Measurements from ENCODE around the gene AGPAT3. TPM values are rescaled to one million over a fixed set of nuclear protein-coding genes. Genes with fewer than 3 reads are reported as not detected.
A peak's percentile ranks its signal among the peaks of the same experiment; 100 is the strongest.

Gene AGPAT3
- total RNA-seq, 2 donors from 2014 or later: 44.8 to 100.0 TPM

- peaks cover 20% of the 10 kb centered on the region for H3K36me3 Mint-ChIP-seq (ENCODE audit: low read depth)
- peaks cover 6% of the 10 kb centered on the region for H3K4me1 Mint-ChIP-seq
- H3K27me3 Mint-ChIP-seq: no peaks in the 10 kb centered on the region
- no peak overlapping the region for H3K4me3 Mint-ChIP-seq
- ATAC-seq (replicated peaks): no peak
- no peaks in the 10 kb centered on the region for H3K9me3 Mint-ChIP-seq
- no peak overlapping the region for H3K27ac Mint-ChIP-seq
These were observed 89.0 kb downstream of the AGPAT3 start for GRCh38 chr21:43954042-43954441.

GRCh38 chr21:43954896-43955295, 89.9 kb downstream of the AGPAT3 start:
- H3K4me3 Mint-ChIP-seq: no peak overlapping the region
- H3K27ac Mint-ChIP-seq: no peak overlapping the region
- peaks cover 2% of the 10 kb centered on the region for H3K4me1 Mint-ChIP-seq
- no peaks in the 10 kb centered on the region for H3K9me3 Mint-ChIP-seq
- no peak for ATAC-seq (replicated peaks)
- H3K27me3 Mint-ChIP-seq: no peaks in the 10 kb centered on the region
- peaks cover 13% of the 10 kb centered on the region for H3K36me3 Mint-ChIP-seq (ENCODE audit: low read depth)

GRCh38 chr21:43956019-43956669, 91.1 kb downstream of the AGPAT3 start:
- Mint-ChIP-seq H3K36me3 (ENCODE audit: low read depth) (peaks cover 19% of the 10 kb centered on the region), H3K27me3 (no peaks in the 10 kb centered on the region), H3K27ac (peak overlapping the region; percentile 27), H3K4me3 (no peak overlapping the region), H3K9me3 (no peaks in the 10 kb centered on the region), H3K4me1 (no peaks in the 10 kb centered on the region)
- ATAC-seq (replicated peaks): no peak

GRCh38 chr21:43956670-43957035, 91.6 kb downstream of the AGPAT3 start:
- Mint-ChIP-seq H3K4me3 (no peak overlapping the region), H3K27me3 (no peaks in the 10 kb centered on the region), H3K4me1 (no peaks in the 10 kb centered on the region), H3K27ac (peak overlapping the region; percentile 27), H3K9me3 (no peaks in the 10 kb centered on the region), H3K36me3 (ENCODE audit: low read depth) (peaks cover 21% of the 10 kb centered on the region)
- no peak for ATAC-seq (replicated peaks)

GRCh38 chr21:43957128-43957571, 92.1 kb downstream of the AGPAT3 start:
- Mint-ChIP-seq H3K27ac (no peak overlapping the region), H3K27me3 (no peaks in the 10 kb centered on the region), H3K4me3 (no peak overlapping the region), H3K36me3 (ENCODE audit: low read depth) (peaks cover 20% of the 10 kb centered on the region), H3K9me3 (no peaks in the 10 kb centered on the region), H3K4me1 (no peaks in the 10 kb centered on the region)
- ATAC-seq (replicated peaks): no peak

- peaks cover 26% of the 10 kb centered on the region for H3K36me3 Mint-ChIP-seq (ENCODE audit: low read depth)
- no peaks in the 10 kb centered on the region for H3K27me3 Mint-ChIP-seq
- no peaks in the 10 kb centered on the region for H3K4me1 Mint-ChIP-seq
- no peak for ATAC-seq (replicated peaks)
- no peak overlapping the region for H3K4me3 Mint-ChIP-seq
- H3K27ac Mint-ChIP-seq: no peak overlapping the region
- no peaks in the 10 kb centered on the region for H3K9me3 Mint-ChIP-seq
These were observed 92.8 kb downstream of the AGPAT3 start for GRCh38 chr21:43957611-43958362.

- Mint-ChIP-seq H3K4me3 (no peak overlapping the region), H3K9me3 (no peaks in the 10 kb centered on the region), H3K27me3 (no peaks in the 10 kb centered on the region), H3K36me3 (ENCODE audit: low read depth) (peaks cover 32% of the 10 kb centered on the region), H3K4me1 (no peaks in the 10 kb centered on the region), H3K27ac (no peak overlapping the region)
- ATAC-seq (replicated peaks): no peak
These were observed 93.5 kb downstream of the AGPAT3 start for GRCh38 chr21:43958364-43959158.

GRCh38 chr21:43959231-43960116, 94.5 kb downstream of the AGPAT3 start:
- Mint-ChIP-seq H3K36me3 (ENCODE audit: low read depth) (peaks cover 42% of the 10 kb centered on the region), H3K4me3 (no peak overlapping the region), H3K4me1 (no peaks in the 10 kb centered on the region), H3K27me3 (no peaks in the 10 kb centered on the region), H3K9me3 (no peaks in the 10 kb centered on the region), H3K27ac (no peak overlapping the region)
- ATAC-seq (replicated peaks): no peak

GRCh38 chr21:43961382-43961909, 96.4 kb downstream of the AGPAT3 start:
- H3K36me3 Mint-ChIP-seq (ENCODE audit: low read depth): peaks cover 47% of the 10 kb centered on the region
- H3K4me1 Mint-ChIP-seq: no peaks in the 10 kb centered on the region
- H3K9me3 Mint-ChIP-seq: no peaks in the 10 kb centered on the region
- ATAC-seq (replicated peaks): peak; percentile 78
- H3K4me3 Mint-ChIP-seq: peak overlapping the region; percentile 16
- peak overlapping the region; percentile 35 for H3K27ac Mint-ChIP-seq
- no peaks in the 10 kb centered on the region for H3K27me3 Mint-ChIP-seq

- Mint-ChIP-seq H3K4me1 (peaks cover 4% of the 10 kb centered on the region), H3K9me3 (no peaks in the 10 kb centered on the region), H3K4me3 (no peak overlapping the region), H3K36me3 (ENCODE audit: low read depth) (peaks cover 59% of the 10 kb centered on the region), H3K27me3 (no peaks in the 10 kb centered on the region), H3K27ac (peak overlapping the region; percentile 56)
- no peak for ATAC-seq (replicated peaks)
These were observed 101.0 kb downstream of the AGPAT3 start for GRCh38 chr21:43965911-43966585.

- peaks cover 4% of the 10 kb centered on the region for H3K4me1 Mint-ChIP-seq
- no peaks in the 10 kb centered on the region for H3K9me3 Mint-ChIP-seq
- no peak overlapping the region for H3K4me3 Mint-ChIP-seq
- no peaks in the 10 kb centered on the region for H3K27me3 Mint-ChIP-seq
- no peak for ATAC-seq (replicated peaks)
- H3K36me3 Mint-ChIP-seq (ENCODE audit: low read depth): peaks cover 63% of the 10 kb centered on the region
- H3K27ac Mint-ChIP-seq: peak overlapping the region; percentile 78
These were observed 102.0 kb downstream of the AGPAT3 start for GRCh38 chr21:43966946-43967512.

- ATAC-seq (replicated peaks): no peak
- H3K27me3 Mint-ChIP-seq: no peaks in the 10 kb centered on the region
- peak overlapping the region; percentile 78 for H3K27ac Mint-ChIP-seq
These were observed 103.0 kb downstream of the AGPAT3 start for GRCh38 chr21:43967981-43968380.

More at GRCh38 chr21:43967981-43968380, 103.0 kb downstream of the AGPAT3 start:
- Mint-ChIP-seq H3K4me3 (no peak overlapping the region), H3K36me3 (ENCODE audit: low read depth) (peaks cover 59% of the 10 kb centered on the region), H3K4me1 (peaks cover 4% of the 10 kb centered on the region), H3K9me3 (no peaks in the 10 kb centered on the region)
